Pancreas (tissue), 10 donors: Measurements from ENCODE around the gene RREB1. TPM values are rescaled to one million over a fixed set of nuclear protein-coding genes. Genes with fewer than 3 reads are reported as not detected.
A peak's percentile ranks its signal among the peaks of the same experiment; 100 is the strongest.

Experiments
- ATAC-seq, 4 donors: fragments of 200-7000 bp; cut with Tn5 transposase; one replicate each; pipeline versions ENCODE4 v1.8.0 to v1.9.1; 2020; ENCODE audit warnings: mild to moderate bottlenecking in 4 of 4, moderate library complexity in 4 of 4
- DNase-seq, 6 donors: peaks; one replicate each; pipeline ENCODE4 v3.0.0-alpha.2; 2020
- FAIRE-seq: peaks from 2 replicates; lab custom pipeline; 2012; peaks lifted over from hg19 to GRCh38; lab: Jason Lieb, UNC
- H3K27ac ChIP-seq, 4 donors: fragments of 200-600 bp; sonication (generic); 1 replicate in 3 of 4; 2 replicates in 1 of 4; pipeline versions ENCODE4 v1.5.0 to v1.8.0; 2020
- H3K27me3 ChIP-seq, 4 donors: fragments of 200-600 bp; one replicate each; pipeline ENCODE4 v1.8.0; 2021
- H3K36me3 ChIP-seq, 3 donors: fragments of 200-600 bp; sonication (generic) in 1 of 3; one replicate each; pipeline versions ENCODE4 v1.5.0 to v1.8.0; 2020 to 2021
- H3K4me1 ChIP-seq, 3 donors: fragments of 200-600 bp; one replicate each; pipeline ENCODE4 v1.8.0; 2021
- H3K4me3 ChIP-seq, 4 donors: fragments of 200-600 bp; sonication (generic) in 2 of 4; one replicate each; pipeline versions ENCODE4 v1.5.0 to v1.8.0; 2020 to 2021
- H3K9me3 ChIP-seq, 4 donors: fragments of 200-600 bp; one replicate each; pipeline ENCODE4 v1.8.0; 2021
- WGBS, 2 donors: extraction: QIAGEN DNeasy Blood & Tissue Kit; methylation state at CpG; one replicate each; pipeline ENCODE4 v1.1.7; 2013; 5-methylcytosine and 5-hydroxymethylcytosine counted together
- intact Hi-C, 3 donors: fragments of 100-400 bp; cut with DNase I; formaldehyde crosslinking; loops; one replicate each; pipeline versions ENCODE4 v1.11.1 to v1.14.2; 2022
- polyA plus RNA-seq, 2 donors: library from polyadenylated mRNA; stranded (reverse); fragments of 200-250 nt; gene quantifications; one replicate each; pipeline ENCODE4 v1.2.3, GENCODE V29; 2013
- total RNA-seq, 6 donors: library from RNA; stranded (reverse); fragmentation: NEBNext Ultra II Directional in 4 of 6; extraction: Animal tissue kit (Norgen Biotek cat#: 25700) in 4 of 6; gene quantifications; one replicate each; pipeline versions ENCODE4 v1.2.1 to v1.2.4, GENCODE V29; 2021 to 2023
- TF ChIP-seq, protein P1 (sequence below), 4 donors: fragments of 200-600 bp; sonication (generic) in 3 of 4; IDR thresholded peaks; one replicate each; pipeline versions ENCODE4 v1.5.0 to v1.8.0; 2021; ENCODE audit warnings: antibody characterized with exemption in 4 of 4
- donor health status: healthy with polysubstance abuse.
- donor health status: DM: no; HTN: no; CAD: no; lungs with moderate emphysema.
- donor health status: DM: no; HTN: no; CAD: no.
- donor health status: control.
- donor health status: control.
- donor health status: Bipolar disorder and iron deficiency.
- donor health status: DM: yes; HTN: yes; CAD: no.
- donor health status: DM: no; HTN: no; CAD: no.
- donor health status: DM: no; HTN: no; CAD: no.
- donor health status: DM: yes; HTN: yes; CAD: no.

The RREB1 gene
- total and polyA plus RNA-seq, 8 donors, result 8.9 to 45.3 (median 29.1) TPM

DNA sequence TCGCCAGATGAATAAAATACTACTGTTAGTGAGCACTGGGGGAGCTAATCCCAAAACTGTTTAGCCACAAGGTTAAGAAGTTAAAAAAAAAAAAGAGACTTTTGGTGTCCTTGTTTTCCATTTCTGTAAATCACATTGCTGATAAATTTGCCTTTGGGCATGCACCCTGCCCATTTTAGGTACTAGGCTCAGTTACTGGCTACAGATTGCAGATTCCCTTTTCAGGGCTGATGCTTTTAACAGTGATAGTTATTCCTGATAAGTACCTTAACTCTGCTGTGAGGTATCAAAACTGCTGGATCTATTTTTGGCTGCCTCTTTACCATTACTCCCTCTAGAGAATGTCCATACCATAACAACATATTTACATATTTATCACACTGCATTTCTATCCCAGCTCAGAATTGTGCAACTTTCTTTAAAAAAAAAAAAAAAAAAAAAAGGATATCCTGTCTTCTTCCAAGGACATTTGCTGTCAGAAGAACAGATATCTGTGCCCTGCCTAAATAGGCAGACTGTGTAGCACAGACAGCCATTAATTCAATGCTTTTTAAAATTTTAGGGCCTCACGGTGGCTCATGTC, 110.7 kb downstream of the RREB1 start:
- no peak for ATAC-seq
- no peak overlapping the region for H3K4me3 ChIP-seq
- H3K27ac ChIP-seq, result peak overlapping the region in 3 of 4 donors; percentile 16 to 69 (median 65)
- H3K9me3 ChIP-seq, result no peaks in the 10 kb centered on the region
- TF ChIP-seq, protein P1, sequence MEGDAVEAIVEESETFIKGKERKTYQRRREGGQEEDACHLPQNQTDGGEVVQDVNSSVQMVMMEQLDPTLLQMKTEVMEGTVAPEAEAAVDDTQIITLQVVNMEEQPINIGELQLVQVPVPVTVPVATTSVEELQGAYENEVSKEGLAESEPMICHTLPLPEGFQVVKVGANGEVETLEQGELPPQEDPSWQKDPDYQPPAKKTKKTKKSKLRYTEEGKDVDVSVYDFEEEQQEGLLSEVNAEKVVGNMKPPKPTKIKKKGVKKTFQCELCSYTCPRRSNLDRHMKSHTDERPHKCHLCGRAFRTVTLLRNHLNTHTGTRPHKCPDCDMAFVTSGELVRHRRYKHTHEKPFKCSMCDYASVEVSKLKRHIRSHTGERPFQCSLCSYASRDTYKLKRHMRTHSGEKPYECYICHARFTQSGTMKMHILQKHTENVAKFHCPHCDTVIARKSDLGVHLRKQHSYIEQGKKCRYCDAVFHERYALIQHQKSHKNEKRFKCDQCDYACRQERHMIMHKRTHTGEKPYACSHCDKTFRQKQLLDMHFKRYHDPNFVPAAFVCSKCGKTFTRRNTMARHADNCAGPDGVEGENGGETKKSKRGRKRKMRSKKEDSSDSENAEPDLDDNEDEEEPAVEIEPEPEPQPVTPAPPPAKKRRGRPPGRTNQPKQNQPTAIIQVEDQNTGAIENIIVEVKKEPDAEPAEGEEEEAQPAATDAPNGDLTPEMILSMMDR (IDR thresholded peaks at IDR 0.05), result no peak
- H3K36me3 ChIP-seq, result peaks cover 0 to 8% (median 3%) of the 10 kb centered on the region in 3 donors
- H3K4me1 ChIP-seq, result peaks cover 64 to 70% (median 70%) of the 10 kb centered on the region in 3 donors
- no peak for FAIRE-seq
- no peaks in the 10 kb centered on the region for H3K27me3 ChIP-seq
- WGBS, 2 donors, result 73 to 74% methylated on average over 2 of the region's 2 CpGs
- DNase-seq, result no peak
- intact Hi-C loops, result no loop called here

GRCh38 chr6:7219310-7219709, 111.5 kb downstream of the RREB1 start:
- Histone ChIP-seq H3K27ac (peak overlapping the region; percentile 18 to 75 (median 51)), H3K4me1 (peaks cover 64 to 76% (median 74%) of the 10 kb centered on the region in 3 donors), H3K9me3 (no peaks in the 10 kb centered on the region), H3K36me3 (peaks cover 0 to under 1% (median 0%) of the 10 kb centered on the region in 3 donors), H3K27me3 (no peaks in the 10 kb centered on the region), H3K4me3 (no peak overlapping the region)
- no peak for DNase-seq
- intact Hi-C loops, result no loop called here
- TF ChIP-seq, protein P1 (IDR thresholded peaks at IDR 0.05), result no peak
- WGBS, 2 donors, result 64 to 66% methylated on average over 6 of the region's 6 CpGs
- peak in 2 of 4 donors; percentile 7 to 13 for ATAC-seq
- FAIRE-seq, result no peak

DNA sequence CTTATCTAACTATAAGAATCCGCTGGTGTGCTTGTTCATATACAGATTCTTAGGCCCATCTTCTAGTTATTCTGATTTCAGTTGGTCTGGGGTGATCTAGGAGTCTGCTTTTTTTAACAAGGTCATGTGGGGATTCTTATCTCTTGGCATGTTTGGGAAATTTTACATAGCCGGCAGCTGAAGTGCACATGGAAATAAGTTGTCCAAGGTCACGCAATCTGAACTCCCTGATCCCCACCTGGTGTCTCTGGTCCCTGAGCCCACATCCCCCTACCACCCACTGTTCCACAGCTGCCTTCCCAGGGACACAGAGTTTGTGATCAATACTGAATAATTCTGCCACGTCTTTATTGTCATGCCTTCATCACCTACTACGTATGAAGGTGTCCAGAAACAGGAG, 114.4 kb downstream of the RREB1 start:
- H3K4me3 ChIP-seq, result no peak overlapping the region
- H3K9me3 ChIP-seq, result no peaks in the 10 kb centered on the region
- no peak for FAIRE-seq
- peak overlapping the region; percentile 10 to 70 (median 58) for H3K27ac ChIP-seq
- DNase-seq, result peak in 3 of 6 donors; percentile 66 to 80 (median 70)
- peaks cover 0 to 10% (median 4%) of the 10 kb centered on the region in 3 donors for H3K36me3 ChIP-seq
- peaks cover 41 to 56% (median 56%) of the 10 kb centered on the region in 3 donors for H3K4me1 ChIP-seq
- 28 to 37% methylated on average over 5 of the region's 5 CpGs for WGBS, 2 donors
- intact Hi-C loops, result no loop called here
- no peaks in the 10 kb centered on the region for H3K27me3 ChIP-seq
- TF ChIP-seq, protein P1 (IDR thresholded peaks at IDR 0.05), result no peak
- peak; percentile 24 to 74 (median 65) for ATAC-seq

DNA sequence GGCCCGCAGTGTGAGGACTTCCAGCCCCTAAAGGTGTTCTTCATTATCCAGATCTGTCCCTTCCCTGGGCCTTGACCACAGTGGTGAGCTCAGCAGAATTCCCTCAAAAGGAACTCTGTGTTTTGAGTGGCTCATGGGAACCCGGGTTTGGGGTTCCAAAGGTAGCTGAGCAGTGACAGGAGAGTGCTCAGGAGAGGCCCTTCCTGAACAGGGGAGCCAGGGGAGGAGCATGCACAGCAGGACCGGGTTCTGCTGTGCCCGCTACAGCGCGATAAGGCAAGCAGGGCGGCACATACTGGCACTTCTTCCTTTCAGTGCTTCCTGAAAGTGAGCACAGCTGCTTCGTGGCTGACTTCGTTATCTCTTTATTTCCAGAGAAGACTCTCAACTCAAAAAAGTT, 117.0 kb downstream of the RREB1 start:
- TF ChIP-seq, protein P1 (IDR thresholded peaks at IDR 0.05), result no peak
- intact Hi-C loops, result no loop called here
- H3K4me1 ChIP-seq, result peaks cover 24 to 33% (median 30%) of the 10 kb centered on the region in 3 donors
- FAIRE-seq, result no peak
- ATAC-seq, result peak in 2 of 4 donors; percentile 15 to 29
- peaks cover 0 to 26% (median 14%) of the 10 kb centered on the region in 3 donors for H3K36me3 ChIP-seq
- no peak for DNase-seq
- 48 to 57% methylated on average over 9 of the region's 9 CpGs for WGBS, 2 donors
- no peak overlapping the region for H3K4me3 ChIP-seq
- peak overlapping the region in 3 of 4 donors; percentile 3 to 56 (median 24) for H3K27ac ChIP-seq
- no peaks in the 10 kb centered on the region for H3K27me3 ChIP-seq
- H3K9me3 ChIP-seq, result no peaks in the 10 kb centered on the region
